ENCODE measurements around the gene GRIK2.

- no peak for TF ChIP-seq EZH2phosphoT487 (IDR thresholded peaks at IDR 0.05; ENCODE audit: borderline replicate concordance, low read length)
- TF ChIP-seq, protein P1, sequence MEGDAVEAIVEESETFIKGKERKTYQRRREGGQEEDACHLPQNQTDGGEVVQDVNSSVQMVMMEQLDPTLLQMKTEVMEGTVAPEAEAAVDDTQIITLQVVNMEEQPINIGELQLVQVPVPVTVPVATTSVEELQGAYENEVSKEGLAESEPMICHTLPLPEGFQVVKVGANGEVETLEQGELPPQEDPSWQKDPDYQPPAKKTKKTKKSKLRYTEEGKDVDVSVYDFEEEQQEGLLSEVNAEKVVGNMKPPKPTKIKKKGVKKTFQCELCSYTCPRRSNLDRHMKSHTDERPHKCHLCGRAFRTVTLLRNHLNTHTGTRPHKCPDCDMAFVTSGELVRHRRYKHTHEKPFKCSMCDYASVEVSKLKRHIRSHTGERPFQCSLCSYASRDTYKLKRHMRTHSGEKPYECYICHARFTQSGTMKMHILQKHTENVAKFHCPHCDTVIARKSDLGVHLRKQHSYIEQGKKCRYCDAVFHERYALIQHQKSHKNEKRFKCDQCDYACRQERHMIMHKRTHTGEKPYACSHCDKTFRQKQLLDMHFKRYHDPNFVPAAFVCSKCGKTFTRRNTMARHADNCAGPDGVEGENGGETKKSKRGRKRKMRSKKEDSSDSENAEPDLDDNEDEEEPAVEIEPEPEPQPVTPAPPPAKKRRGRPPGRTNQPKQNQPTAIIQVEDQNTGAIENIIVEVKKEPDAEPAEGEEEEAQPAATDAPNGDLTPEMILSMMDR (conservative IDR thresholded peaks at IDR 0.05; ENCODE audit: low read depth, low read length): no peak
- no peak for TF ChIP-seq EZH2 (IDR thresholded peaks at IDR 0.05; ENCODE audit: low read length, unreplicated experiment)
Measured at GRCh38 chr6:101502818-101503217, 109.3 kb downstream of the GRIK2 start.
